Gastrocnemius medialis (tissue), 4 donors: Measurements from ENCODE around the gene ATF2.

Experiments used
- POLR2A ChIP-seq, 2 donors: fragments of 450-650 bp; IDR thresholded peaks; one replicate each; pipeline ENCODE4 v1.6.1; 2017; ENCODE audit warnings: antibody characterized with exemption in 2 of 2, mild to moderate bottlenecking in 2 of 2, moderate library complexity in 2 of 2
- TF ChIP-seq, protein P1 (sequence below), 5 experiments: fragments of 450-650 bp in 3 of 5; fragments of 200-600 bp in 2 of 5; sonication (generic) in 2 of 5; IDR thresholded peaks in 4 of 5; conservative IDR thresholded peaks in 1 of 5; 1 replicate in 4 of 5; 2 replicates in 1 of 5; pipeline ENCODE4 v1.5.1; 2016 to 2019; ENCODE audit warnings: antibody characterized with exemption in 5 of 5, mild to moderate bottlenecking in 3 of 5, moderate library complexity in 3 of 5

DNA sequence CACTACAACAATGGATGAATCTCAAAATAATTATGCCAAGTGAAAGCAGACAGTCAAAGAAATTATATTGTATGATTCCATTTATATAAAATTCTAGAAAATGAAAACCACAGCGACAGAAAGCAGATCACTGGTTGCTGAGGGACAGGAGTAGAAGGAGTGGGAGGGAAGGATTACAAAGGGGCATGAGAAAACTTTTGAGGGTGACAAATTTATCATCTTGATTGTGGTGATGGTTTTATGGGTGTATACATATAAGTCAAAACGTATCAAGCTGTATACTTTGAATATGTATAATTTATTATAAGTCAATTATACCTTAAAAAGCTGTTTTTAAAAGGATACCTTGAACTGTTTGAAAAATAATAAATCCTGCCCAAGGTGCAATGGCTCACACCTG lies 27.7 kb downstream of the ATF2 start:
- no peak for TF ChIP-seq POLR2A (IDR thresholded peaks at IDR 0.05)
- TF ChIP-seq, protein P1, sequence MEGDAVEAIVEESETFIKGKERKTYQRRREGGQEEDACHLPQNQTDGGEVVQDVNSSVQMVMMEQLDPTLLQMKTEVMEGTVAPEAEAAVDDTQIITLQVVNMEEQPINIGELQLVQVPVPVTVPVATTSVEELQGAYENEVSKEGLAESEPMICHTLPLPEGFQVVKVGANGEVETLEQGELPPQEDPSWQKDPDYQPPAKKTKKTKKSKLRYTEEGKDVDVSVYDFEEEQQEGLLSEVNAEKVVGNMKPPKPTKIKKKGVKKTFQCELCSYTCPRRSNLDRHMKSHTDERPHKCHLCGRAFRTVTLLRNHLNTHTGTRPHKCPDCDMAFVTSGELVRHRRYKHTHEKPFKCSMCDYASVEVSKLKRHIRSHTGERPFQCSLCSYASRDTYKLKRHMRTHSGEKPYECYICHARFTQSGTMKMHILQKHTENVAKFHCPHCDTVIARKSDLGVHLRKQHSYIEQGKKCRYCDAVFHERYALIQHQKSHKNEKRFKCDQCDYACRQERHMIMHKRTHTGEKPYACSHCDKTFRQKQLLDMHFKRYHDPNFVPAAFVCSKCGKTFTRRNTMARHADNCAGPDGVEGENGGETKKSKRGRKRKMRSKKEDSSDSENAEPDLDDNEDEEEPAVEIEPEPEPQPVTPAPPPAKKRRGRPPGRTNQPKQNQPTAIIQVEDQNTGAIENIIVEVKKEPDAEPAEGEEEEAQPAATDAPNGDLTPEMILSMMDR (IDR thresholded peaks at IDR 0.05 in 4 of 5, conservative IDR thresholded peaks at IDR 0.05 in 1 of 5) = no peak
